ENCODE results near the gene SMG6. TPM values are rescaled to one million over a fixed set of nuclear protein-coding genes. Genes with fewer than 3 reads are reported as not detected.

SMG6 gene
- total and polyA plus RNA-seq, 8 donors: 8.4 to 19.8 (median 12.1) TPM

DNA sequence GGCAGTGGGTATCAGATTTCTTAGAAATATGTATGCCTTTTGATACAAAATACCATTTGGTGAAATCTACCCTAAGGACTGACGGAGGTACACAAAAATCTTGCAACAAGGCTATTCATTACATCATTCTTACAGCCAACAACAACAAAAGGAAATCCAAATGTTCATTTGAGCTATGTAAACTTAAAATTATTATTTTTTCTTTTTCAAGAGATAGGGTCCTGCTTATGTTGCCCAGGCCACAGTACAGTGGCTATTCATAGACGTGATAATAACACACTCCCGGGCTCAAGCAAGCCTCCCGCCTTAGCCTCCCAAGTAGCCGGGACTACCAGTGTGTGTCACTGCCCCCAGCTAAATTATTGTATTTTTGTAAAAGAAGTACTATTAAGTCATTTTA lies 9.2 kb upstream of the SMG6 start:
- H3K36me3 ChIP-seq: no peaks in the 10 kb centered on the region
- DNase-seq: no peak
- 96% methylated on average over 5 of the region's 5 CpGs for WGBS, 2 donors
- ATAC-seq: no peak
- no peak overlapping the region for H3K4me3 ChIP-seq
- peaks cover 5 to 12% (median 8%) of the 10 kb centered on the region in 3 donors for H3K4me1 ChIP-seq
- intact Hi-C loops (cut with DNase I): no loop called here
- no peak for FAIRE-seq
- TF ChIP-seq, protein P1, sequence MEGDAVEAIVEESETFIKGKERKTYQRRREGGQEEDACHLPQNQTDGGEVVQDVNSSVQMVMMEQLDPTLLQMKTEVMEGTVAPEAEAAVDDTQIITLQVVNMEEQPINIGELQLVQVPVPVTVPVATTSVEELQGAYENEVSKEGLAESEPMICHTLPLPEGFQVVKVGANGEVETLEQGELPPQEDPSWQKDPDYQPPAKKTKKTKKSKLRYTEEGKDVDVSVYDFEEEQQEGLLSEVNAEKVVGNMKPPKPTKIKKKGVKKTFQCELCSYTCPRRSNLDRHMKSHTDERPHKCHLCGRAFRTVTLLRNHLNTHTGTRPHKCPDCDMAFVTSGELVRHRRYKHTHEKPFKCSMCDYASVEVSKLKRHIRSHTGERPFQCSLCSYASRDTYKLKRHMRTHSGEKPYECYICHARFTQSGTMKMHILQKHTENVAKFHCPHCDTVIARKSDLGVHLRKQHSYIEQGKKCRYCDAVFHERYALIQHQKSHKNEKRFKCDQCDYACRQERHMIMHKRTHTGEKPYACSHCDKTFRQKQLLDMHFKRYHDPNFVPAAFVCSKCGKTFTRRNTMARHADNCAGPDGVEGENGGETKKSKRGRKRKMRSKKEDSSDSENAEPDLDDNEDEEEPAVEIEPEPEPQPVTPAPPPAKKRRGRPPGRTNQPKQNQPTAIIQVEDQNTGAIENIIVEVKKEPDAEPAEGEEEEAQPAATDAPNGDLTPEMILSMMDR (IDR thresholded peaks at IDR 0.05): no peak
- H3K27ac ChIP-seq: no peak overlapping the region
- no peaks in the 10 kb centered on the region for H3K27me3 ChIP-seq
- H3K9me3 ChIP-seq: no peaks in the 10 kb centered on the region

DNA sequence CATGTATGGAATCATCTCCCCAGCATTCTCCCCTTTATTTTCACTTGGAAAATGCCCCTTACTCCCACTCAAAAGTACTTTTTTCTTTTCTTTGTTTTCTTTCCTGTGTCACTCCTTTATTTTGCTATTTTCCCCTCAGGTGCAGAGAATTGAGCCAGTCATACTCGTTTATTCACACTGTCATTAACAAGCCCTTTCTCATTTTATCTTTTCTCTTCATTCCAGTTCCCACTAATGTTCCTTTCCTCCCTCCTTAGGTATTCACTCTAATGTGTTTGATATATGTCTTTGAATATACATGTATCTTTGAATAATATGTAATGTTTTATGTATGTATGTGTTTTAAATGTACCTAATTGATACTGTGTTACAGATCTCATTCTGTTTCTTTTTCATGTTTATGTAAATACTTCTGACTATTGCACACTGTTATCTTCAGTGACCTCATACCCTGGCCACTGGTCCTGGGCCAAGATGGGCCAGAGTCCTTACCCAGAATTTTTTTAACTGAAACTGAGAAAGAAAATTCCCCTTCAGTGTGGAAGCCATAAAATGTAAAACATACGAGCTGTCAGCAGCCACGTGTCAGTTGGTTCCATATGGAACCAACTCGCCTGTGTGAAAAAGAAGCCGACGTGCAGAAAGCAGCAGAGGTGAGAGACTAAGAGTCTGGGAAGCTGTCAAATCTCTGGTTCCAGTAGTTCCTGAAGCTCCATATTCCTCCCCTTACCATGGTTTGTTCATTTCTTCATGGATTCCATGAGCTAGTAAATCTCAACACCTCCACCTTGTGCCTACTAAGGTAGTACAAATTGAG lies 6.0 kb upstream of the SMG6 start:
- Histone ChIP-seq H3K9me3 (no peaks in the 10 kb centered on the region), H3K4me3 (no peak overlapping the region), H3K36me3 (no peaks in the 10 kb centered on the region), H3K4me1 (peaks cover 5 to 12% (median 8%) of the 10 kb centered on the region in 3 donors), H3K27me3 (no peaks in the 10 kb centered on the region), H3K27ac (peak overlapping the region in 3 of 4 donors; percentile 30 to 65 (median 53))
- FAIRE-seq (no peak), DNase-seq (peak in 4 of 6 donors; percentile 45 to 76 (median 65)), ATAC-seq (peak; percentile 87 to 91 (median 90))
- 22 to 32% methylated on average over 6 of the region's 6 CpGs for WGBS, 2 donors
- TF ChIP-seq, protein P1 (IDR thresholded peaks at IDR 0.05): no peak
- intact Hi-C loops (cut with DNase I): no loop called here

DNA sequence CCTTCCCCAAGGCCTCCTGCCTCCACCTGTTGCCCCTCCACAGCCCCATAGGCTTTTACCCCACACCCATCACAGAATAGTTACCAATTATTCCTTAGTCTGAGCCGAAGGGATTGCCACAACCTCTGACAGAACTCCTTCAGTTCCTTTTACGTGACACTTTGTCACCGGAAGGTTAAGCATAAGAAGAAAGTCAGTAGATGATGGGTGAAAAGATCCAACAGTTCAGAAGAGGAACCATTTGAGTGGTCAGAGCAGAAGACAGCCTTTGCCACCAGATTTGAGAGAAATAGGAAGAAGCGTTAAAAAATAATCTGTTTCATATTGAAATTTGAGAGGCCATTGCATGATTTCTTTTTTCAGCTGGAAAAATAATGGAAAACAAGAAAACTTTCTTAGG lies 1.3 kb upstream of the SMG6 start:
- Histone ChIP-seq H3K9me3 (no peaks in the 10 kb centered on the region), H3K4me3 (no peak overlapping the region), H3K36me3 (no peaks in the 10 kb centered on the region), H3K27me3 (no peaks in the 10 kb centered on the region), H3K27ac (no peak overlapping the region), H3K4me1 (peaks cover 8 to 19% (median 8%) of the 10 kb centered on the region in 3 donors)
- FAIRE-seq (no peak), ATAC-seq (no peak), DNase-seq (no peak)
- intact Hi-C loops (cut with DNase I): no loop called here
- WGBS, 2 donors: 91 to 96% methylated on average over 4 of the region's 4 CpGs
- TF ChIP-seq, protein P1 (IDR thresholded peaks at IDR 0.05): no peak

DNA sequence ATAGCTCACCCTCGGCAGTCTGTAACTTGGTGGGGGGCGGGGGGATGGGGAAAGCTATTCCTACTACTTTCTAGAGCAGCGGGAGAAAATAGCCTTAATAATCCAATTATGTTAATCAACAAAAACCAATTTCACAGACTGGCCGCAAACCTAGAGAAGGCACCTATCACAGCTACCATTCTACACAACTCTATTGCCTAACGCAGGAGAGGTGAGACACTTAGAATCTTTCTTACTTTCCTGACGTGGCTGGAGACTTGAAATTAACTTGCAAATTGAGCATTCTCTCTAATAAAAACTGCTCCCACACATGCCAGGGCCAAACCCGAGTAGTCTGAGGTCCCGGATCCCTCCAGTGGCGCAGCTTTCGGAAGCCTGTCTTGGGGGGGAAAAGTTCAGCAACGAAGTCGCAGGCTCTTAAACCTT lies 794 bp downstream of the SMG6 start:
- DNase-seq (no peak), FAIRE-seq (no peak), ATAC-seq (peak; percentile 1 to 6 (median 2))
- H3K27me3 ChIP-seq: no peaks in the 10 kb centered on the region
- peak overlapping the region; percentile 65 to 89 (median 84) for H3K27ac ChIP-seq
- peak overlapping the region; percentile 71 to 99 (median 88) for H3K4me3 ChIP-seq
- 1 to 2% methylated on average over 12 of the region's 12 CpGs for WGBS, 2 donors
- H3K9me3 ChIP-seq: no peaks in the 10 kb centered on the region
- peaks cover 0 to 10% (median 8%) of the 10 kb centered on the region in 3 donors for H3K4me1 ChIP-seq
- peaks cover 0 to 4% (median 0%) of the 10 kb centered on the region in 3 donors for H3K36me3 ChIP-seq
- intact Hi-C loops (cut with DNase I): no loop called here
- TF ChIP-seq, protein P1 (IDR thresholded peaks at IDR 0.05): no peak

DNA sequence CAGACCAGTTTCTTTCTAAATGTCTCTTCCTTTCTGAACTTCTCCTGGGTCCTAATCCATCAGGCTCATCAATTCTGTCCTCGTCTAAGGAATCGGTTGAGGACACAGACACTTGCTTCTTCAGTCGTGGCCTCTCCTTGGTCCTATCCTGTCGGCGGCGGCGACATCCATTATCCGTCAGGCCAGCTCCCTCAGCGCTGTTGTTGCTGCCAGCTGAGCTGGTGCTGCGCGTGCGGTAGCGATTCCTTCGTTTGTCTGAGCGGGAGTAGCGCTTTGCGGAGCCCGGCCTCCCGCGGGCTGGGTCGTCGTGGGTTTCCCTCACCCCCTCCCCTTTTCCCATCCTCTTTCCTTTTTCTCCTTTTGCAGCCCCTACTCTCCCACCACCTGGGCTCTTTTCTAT lies 3.8 kb downstream of the SMG6 start:
- peaks cover 0 to 10% (median 8%) of the 10 kb centered on the region in 3 donors for H3K4me1 ChIP-seq
- FAIRE-seq (no peak), ATAC-seq (no peak), DNase-seq (no peak)
- intact Hi-C loops (cut with DNase I): no loop called here
- 91 to 92% methylated on average over 22 of the region's 22 CpGs for WGBS, 2 donors
- H3K4me3 ChIP-seq: no peak overlapping the region
- TF ChIP-seq, protein P1 (IDR thresholded peaks at IDR 0.05): no peak
- no peaks in the 10 kb centered on the region for H3K9me3 ChIP-seq
- no peak overlapping the region for H3K27ac ChIP-seq
- H3K27me3 ChIP-seq: no peaks in the 10 kb centered on the region
- H3K36me3 ChIP-seq: peaks cover 0 to 18% (median 0%) of the 10 kb centered on the region in 3 donors
